Neural crest cell (in vitro differentiated cells): ENCODE data around the gene SMPD3. TPM values are rescaled to one million over a fixed set of nuclear protein-coding genes. Genes with fewer than 3 reads are reported as not detected.

Experiments used
- DNase-seq: peaks from one replicate; pipeline ENCODE4 v3.0.0; 2021; ENCODE audit warnings: low read depth, mixed read lengths, low spot score
- H3K27ac Mint-ChIP-seq: one replicate; pipeline ENCODE4 v1.8.0; 2021; ENCODE audit warnings: mild to moderate bottlenecking, mixed read lengths; ENCODE audit not compliant: unreplicated experiment
- H3K27me3 Mint-ChIP-seq: 2 replicates; pipeline ENCODE4 v1.8.0; 2021; ENCODE audit warnings: low read depth, mild to moderate bottlenecking, mixed read lengths
- H3K36me3 Mint-ChIP-seq: 2 replicates; pipeline ENCODE4 v1.8.0; 2021; ENCODE audit warnings: low read depth, mild to moderate bottlenecking, mixed read lengths
- H3K4me1 Mint-ChIP-seq: 2 replicates; pipeline ENCODE4 v1.8.0; 2021; ENCODE audit warnings: mixed read lengths
- H3K4me3 Mint-ChIP-seq: one replicate; pipeline ENCODE4 v1.8.0; 2021; ENCODE audit warnings: mild to moderate bottlenecking, mixed read lengths
- H3K9me3 Mint-ChIP-seq: 2 replicates; pipeline ENCODE4 v1.8.0; 2021; ENCODE audit warnings: mixed read lengths
- total RNA-seq: library from RNA; stranded (reverse); gene quantifications from 2 replicates; pipeline ENCODE4 v1.2.1, GENCODE V29; 2021
- TF ChIP-seq, protein P1 (sequence below): fragments of 200-600 bp; sonication (generic); conservative IDR thresholded peaks from 2 replicates; pipeline ENCODE4 v1.5.0; 2021; ENCODE audit warnings: antibody characterized with exemption, mild to moderate bottlenecking

SMPD3 gene
- total RNA-seq, 1 donor from 2014 or later = 3.8 TPM

GRCh38 chr16:68393333-68393732 lies 55.0 kb downstream of the SMPD3 start:
- Mint-ChIP-seq H3K36me3 (no peaks in the 10 kb centered on the region), H3K4me1 (peaks cover 10% of the 10 kb centered on the region), H3K4me3 (no peak overlapping the region), H3K9me3 (no peaks in the 10 kb centered on the region), H3K27me3 (peaks cover 4% of the 10 kb centered on the region), H3K27ac (no peak overlapping the region)
- DNase-seq = no peak
- TF ChIP-seq, protein P1, sequence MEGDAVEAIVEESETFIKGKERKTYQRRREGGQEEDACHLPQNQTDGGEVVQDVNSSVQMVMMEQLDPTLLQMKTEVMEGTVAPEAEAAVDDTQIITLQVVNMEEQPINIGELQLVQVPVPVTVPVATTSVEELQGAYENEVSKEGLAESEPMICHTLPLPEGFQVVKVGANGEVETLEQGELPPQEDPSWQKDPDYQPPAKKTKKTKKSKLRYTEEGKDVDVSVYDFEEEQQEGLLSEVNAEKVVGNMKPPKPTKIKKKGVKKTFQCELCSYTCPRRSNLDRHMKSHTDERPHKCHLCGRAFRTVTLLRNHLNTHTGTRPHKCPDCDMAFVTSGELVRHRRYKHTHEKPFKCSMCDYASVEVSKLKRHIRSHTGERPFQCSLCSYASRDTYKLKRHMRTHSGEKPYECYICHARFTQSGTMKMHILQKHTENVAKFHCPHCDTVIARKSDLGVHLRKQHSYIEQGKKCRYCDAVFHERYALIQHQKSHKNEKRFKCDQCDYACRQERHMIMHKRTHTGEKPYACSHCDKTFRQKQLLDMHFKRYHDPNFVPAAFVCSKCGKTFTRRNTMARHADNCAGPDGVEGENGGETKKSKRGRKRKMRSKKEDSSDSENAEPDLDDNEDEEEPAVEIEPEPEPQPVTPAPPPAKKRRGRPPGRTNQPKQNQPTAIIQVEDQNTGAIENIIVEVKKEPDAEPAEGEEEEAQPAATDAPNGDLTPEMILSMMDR = no peak

- Mint-ChIP-seq H3K9me3 (no peaks in the 10 kb centered on the region), H3K36me3 (no peaks in the 10 kb centered on the region), H3K27me3 (no peaks in the 10 kb centered on the region), H3K4me3 (no peak overlapping the region), H3K27ac (no peak overlapping the region), H3K4me1 (peaks cover 8% of the 10 kb centered on the region)
- TF ChIP-seq, protein P1 = no peak
- DNase-seq = no peak
Observed at GRCh38 chr16:68389750-68390371, 58.4 kb downstream of the SMPD3 start.

- Mint-ChIP-seq H3K4me3 (no peak overlapping the region), H3K27ac (no peak overlapping the region), H3K4me1 (peaks cover 15% of the 10 kb centered on the region), H3K36me3 (no peaks in the 10 kb centered on the region), H3K27me3 (no peaks in the 10 kb centered on the region), H3K9me3 (no peaks in the 10 kb centered on the region)
- no peak for DNase-seq
- TF ChIP-seq, protein P1 = no peak
Observed at GRCh38 chr16:68389006-68389405, 59.3 kb downstream of the SMPD3 start.

- Mint-ChIP-seq H3K36me3 (no peaks in the 10 kb centered on the region), H3K27ac (no peak overlapping the region), H3K27me3 (no peaks in the 10 kb centered on the region), H3K4me1 (peaks cover 19% of the 10 kb centered on the region), H3K4me3 (no peak overlapping the region), H3K9me3 (no peaks in the 10 kb centered on the region)
- TF ChIP-seq, protein P1 = no peak
- no peak for DNase-seq
Observed at GRCh38 chr16:68388124-68388523, 60.2 kb downstream of the SMPD3 start.

DNA sequence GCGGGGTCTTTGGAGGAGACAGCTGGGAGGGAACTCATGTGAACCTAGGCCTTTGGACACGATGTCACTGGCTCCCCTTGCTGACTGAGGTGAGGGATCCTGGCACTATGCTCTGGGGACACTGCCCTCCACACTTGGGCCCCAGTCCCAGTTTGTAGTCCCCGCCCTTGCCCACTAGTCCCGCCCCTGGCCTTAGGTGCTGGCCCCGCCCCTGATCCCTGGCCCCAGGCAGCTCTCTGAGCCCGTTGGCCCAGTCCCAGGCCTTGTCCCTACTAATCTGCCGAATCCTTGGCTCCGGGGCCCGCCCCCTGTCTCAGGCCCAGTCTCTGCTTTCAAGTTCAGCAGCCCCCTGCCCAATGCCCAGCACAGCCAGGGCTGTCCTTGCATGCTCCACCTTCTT lies 61.0 kb downstream of the SMPD3 start:
- no peak overlapping the region for H3K27ac Mint-ChIP-seq
- TF ChIP-seq, protein P1 = no peak
- H3K4me1 Mint-ChIP-seq = peaks cover 19% of the 10 kb centered on the region
- H3K27me3 Mint-ChIP-seq = no peaks in the 10 kb centered on the region
- no peaks in the 10 kb centered on the region for H3K9me3 Mint-ChIP-seq
- no peak overlapping the region for H3K4me3 Mint-ChIP-seq
- no peaks in the 10 kb centered on the region for H3K36me3 Mint-ChIP-seq
- no peak for DNase-seq

DNA sequence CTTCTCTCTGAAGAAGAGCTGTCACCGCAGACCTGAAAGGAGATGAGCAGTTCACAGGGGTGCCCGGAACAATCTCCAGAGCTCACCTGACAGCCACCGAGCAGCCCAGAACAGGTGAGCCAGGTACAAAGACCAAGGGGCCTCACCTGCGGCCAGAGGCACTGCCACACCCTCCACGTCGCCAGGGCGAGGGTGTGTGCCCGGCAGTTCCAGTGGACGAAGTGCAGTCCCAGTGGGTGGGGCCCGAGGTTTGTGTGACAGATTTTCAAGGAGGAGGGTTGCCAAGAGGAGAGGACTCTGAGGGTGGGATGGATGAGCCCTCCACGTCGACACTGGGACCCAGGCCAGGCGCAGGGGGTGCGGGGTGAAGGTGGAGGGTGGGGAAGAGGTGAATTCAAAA lies 61.7 kb downstream of the SMPD3 start:
- TF ChIP-seq, protein P1 = no peak
- no peaks in the 10 kb centered on the region for H3K36me3 Mint-ChIP-seq
- H3K9me3 Mint-ChIP-seq = no peaks in the 10 kb centered on the region
- H3K27me3 Mint-ChIP-seq = no peaks in the 10 kb centered on the region
- no peak overlapping the region for H3K4me3 Mint-ChIP-seq
- peaks cover 19% of the 10 kb centered on the region for H3K4me1 Mint-ChIP-seq
- no peak for DNase-seq
- H3K27ac Mint-ChIP-seq = no peak overlapping the region
